Tibial artery (tissue), 4 donors: ENCODE measurements around the gene BPIFB2.

Experiments
- DNase-seq, 2 donors: peaks; one replicate each; pipeline ENCODE4 v3.0.0-alpha.2; 2019
- H3K27ac ChIP-seq, 2 donors: fragments of 200-600 bp; sonication (generic) in 1 of 2; 1 replicate in 1 of 2; 2 replicates in 1 of 2; pipeline ENCODE4 v1.5.1; 2018 to 2019; ENCODE audit warnings: mild to moderate bottlenecking in 1 of 2
- H3K27me3 ChIP-seq, 2 donors: fragments of 200-600 bp; sonication (generic) in 1 of 2; one replicate each; pipeline versions ENCODE4 v1.5.1 to v1.6.0; 2016 to 2019
- H3K36me3 ChIP-seq, 3 donors: fragments of 200-600 bp; sonication (generic) in 2 of 3; one replicate each; pipeline ENCODE4 v1.5.1; 2016 to 2019; ENCODE audit warnings: mild to moderate bottlenecking in 2 of 3
- H3K4me1 ChIP-seq, 4 donors: fragments of 200-600 bp; sonication (generic) in 2 of 4; 1 replicate in 3 of 4; 2 replicates in 1 of 4; pipeline ENCODE4 v1.5.1; 2016 to 2019
- H3K4me3 ChIP-seq, 2 donors: fragments of 200-600 bp; sonication (generic) in 1 of 2; 1 replicate in 1 of 2; 2 replicates in 1 of 2; pipeline ENCODE4 v1.5.1; 2018 to 2019; ENCODE audit warnings: mild to moderate bottlenecking in 2 of 2
- H3K9me3 ChIP-seq, 3 donors: fragments of 200-600 bp; sonication (generic) in 1 of 3; one replicate each; pipeline ENCODE4 v1.5.1; 2016 to 2019
- intact Hi-C: fragments of 100-400 bp; cut with DNase I; formaldehyde crosslinking; loops from one replicate; pipeline ENCODE4 v1.15.0; 2023; ENCODE audit warnings: low total_unique reads
- TF ChIP-seq, protein P1 (sequence below), 2 experiments: fragments of 200-600 bp in 1 of 2; fragments of 450-650 bp in 1 of 2; IDR thresholded peaks; one replicate each; pipeline ENCODE4 v1.5.1; 2017 to 2019; ENCODE audit warnings: antibody characterized with exemption in 2 of 2, mild to moderate bottlenecking in 1 of 2, moderate library complexity in 1 of 2

Gene BPIFB2

DNA sequence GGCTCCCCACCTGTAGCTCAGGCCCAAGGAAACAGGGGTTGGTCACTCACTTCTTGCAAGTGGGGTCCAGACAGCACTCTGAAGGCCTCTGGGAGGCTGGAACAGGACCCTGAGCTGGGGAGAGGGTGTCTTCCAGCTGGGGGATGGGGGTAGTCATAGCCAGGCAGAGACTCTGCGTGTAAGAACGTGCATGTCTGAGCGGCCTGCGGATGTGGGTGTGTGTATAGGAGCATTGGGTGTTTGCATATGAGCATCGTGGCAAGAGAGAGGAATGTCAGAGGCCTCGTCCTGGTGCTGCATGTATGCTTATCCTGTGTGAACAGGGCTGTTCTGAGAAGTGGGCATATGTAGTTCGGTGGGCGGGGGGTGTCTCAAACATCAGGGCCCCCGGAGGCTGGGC lies 58.3 kb downstream of the BPIFB2 start:
- DNase-seq: no peak
- intact Hi-C loops: no loop called here
- H3K27ac ChIP-seq: no peak overlapping the region
- no peaks in the 10 kb centered on the region for H3K36me3 ChIP-seq
- no peak overlapping the region for H3K4me3 ChIP-seq
- no peaks in the 10 kb centered on the region for H3K9me3 ChIP-seq
- TF ChIP-seq, protein P1, sequence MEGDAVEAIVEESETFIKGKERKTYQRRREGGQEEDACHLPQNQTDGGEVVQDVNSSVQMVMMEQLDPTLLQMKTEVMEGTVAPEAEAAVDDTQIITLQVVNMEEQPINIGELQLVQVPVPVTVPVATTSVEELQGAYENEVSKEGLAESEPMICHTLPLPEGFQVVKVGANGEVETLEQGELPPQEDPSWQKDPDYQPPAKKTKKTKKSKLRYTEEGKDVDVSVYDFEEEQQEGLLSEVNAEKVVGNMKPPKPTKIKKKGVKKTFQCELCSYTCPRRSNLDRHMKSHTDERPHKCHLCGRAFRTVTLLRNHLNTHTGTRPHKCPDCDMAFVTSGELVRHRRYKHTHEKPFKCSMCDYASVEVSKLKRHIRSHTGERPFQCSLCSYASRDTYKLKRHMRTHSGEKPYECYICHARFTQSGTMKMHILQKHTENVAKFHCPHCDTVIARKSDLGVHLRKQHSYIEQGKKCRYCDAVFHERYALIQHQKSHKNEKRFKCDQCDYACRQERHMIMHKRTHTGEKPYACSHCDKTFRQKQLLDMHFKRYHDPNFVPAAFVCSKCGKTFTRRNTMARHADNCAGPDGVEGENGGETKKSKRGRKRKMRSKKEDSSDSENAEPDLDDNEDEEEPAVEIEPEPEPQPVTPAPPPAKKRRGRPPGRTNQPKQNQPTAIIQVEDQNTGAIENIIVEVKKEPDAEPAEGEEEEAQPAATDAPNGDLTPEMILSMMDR (IDR thresholded peaks at IDR 0.05): no peak
- H3K27me3 ChIP-seq: peaks cover 0 to under 1% of the 10 kb centered on the region in 2 donors
- no peaks in the 10 kb centered on the region for H3K4me1 ChIP-seq

- H3K9me3 ChIP-seq: no peaks in the 10 kb centered on the region
- no peak overlapping the region for H3K4me3 ChIP-seq
- intact Hi-C loops: no loop called here
- H3K4me1 ChIP-seq: no peaks in the 10 kb centered on the region
- DNase-seq: no peak
- no peaks in the 10 kb centered on the region for H3K36me3 ChIP-seq
- H3K27me3 ChIP-seq: peaks cover 0 to 9% of the 10 kb centered on the region in 2 donors
- TF ChIP-seq, protein P1 (IDR thresholded peaks at IDR 0.05): no peak
- H3K27ac ChIP-seq: no peak overlapping the region
Measured at GRCh38 chr20:33067806-33068205, 60.3 kb downstream of the BPIFB2 start.

DNA sequence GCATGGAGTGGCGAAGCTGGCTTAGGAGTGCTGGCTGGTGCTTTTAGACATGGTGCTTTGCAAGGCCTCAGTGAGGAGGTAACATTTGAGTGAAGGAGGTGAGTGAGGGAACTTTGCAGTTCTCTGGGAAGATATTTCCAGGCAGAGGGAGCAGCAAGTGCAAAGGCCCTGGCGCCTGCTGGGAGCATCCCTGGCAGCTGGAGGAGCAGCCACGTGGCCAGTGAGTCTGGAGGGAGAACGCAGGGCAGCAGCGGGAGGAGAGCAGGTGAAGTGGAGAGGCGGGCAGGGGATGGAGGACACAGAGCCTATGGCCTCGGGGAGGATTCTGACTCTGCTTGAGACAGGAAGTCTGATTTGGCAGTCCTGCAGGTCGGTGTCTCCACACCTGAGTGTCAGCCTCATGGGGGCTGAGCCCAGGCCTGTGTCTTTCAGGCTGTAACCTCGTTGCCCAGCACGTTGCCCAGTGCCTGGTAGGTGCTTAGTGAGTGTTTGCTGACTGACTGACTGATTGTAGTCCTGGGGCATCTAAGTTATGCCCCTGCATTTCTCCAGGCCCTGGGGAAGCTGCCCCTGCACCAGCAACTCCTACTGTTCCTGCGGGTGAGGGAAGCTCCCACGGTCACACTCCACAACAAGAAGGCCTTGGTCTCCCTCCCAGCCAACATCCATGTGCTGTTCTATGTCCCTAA lies 60.9 kb downstream of the BPIFB2 start:
- no peaks in the 10 kb centered on the region for H3K36me3 ChIP-seq
- peaks cover 0 to 9% of the 10 kb centered on the region in 2 donors for H3K27me3 ChIP-seq
- no peaks in the 10 kb centered on the region for H3K9me3 ChIP-seq
- TF ChIP-seq, protein P1 (IDR thresholded peaks at IDR 0.05): no peak
- intact Hi-C loops: no loop called here
- H3K4me1 ChIP-seq: no peaks in the 10 kb centered on the region
- H3K4me3 ChIP-seq: no peak overlapping the region
- no peak overlapping the region for H3K27ac ChIP-seq
- no peak for DNase-seq

GRCh38 chr20:33069673-33070072 lies 62.2 kb downstream of the BPIFB2 start:
- H3K36me3 ChIP-seq: no peaks in the 10 kb centered on the region
- peaks cover 0 to 9% of the 10 kb centered on the region in 2 donors for H3K27me3 ChIP-seq
- H3K4me3 ChIP-seq: no peak overlapping the region
- no peaks in the 10 kb centered on the region for H3K9me3 ChIP-seq
- TF ChIP-seq, protein P1 (IDR thresholded peaks at IDR 0.05): no peak
- H3K4me1 ChIP-seq: no peaks in the 10 kb centered on the region
- no peak overlapping the region for H3K27ac ChIP-seq
- intact Hi-C loops: no loop called here
- DNase-seq: no peak

DNA sequence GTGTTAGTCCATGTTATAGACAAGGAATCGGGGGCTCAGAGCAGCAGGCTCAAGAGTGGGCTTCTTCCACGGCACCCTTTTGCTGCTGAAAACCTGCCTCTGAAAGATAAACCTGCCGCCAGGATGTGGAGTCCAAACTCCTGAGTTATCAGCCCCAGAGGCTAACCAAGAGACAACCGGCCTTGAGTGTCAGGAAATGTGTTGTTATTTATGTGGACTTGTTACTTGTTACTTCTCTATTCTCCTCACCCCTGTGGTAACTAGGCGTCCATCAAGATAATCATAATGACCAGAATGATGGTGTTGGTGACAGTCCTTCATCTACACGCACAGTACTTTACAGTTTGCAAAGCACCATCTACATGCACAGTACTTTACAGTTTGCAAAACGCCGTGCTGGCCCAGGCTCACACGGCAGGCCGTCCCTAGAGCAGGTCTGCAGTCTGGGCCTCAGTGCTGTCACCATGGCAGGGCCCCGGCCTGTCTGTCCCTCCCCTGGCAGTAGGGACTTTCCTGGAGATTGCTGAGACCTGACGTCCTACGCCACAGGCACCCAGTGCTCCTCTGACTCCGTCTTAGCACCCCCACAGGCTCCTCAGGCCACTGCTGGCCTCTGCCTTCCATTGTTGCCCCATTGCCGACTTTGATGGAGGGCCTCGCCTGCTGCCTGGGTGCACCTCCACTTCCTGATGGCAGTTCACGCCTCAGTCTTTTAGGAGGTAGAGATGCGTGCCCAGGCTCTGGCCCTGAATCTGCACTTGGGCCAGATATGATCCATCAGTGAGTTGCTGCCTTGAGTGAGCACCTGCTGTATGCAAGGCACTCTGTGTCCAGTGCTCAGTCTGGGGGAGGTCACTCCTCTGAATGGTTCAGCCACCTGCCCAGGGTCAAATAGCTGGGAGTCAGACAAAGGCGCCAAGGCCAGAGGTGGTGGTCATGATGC lies 62.9 kb downstream of the BPIFB2 start:
- H3K27me3 ChIP-seq: peaks cover 0 to 9% of the 10 kb centered on the region in 2 donors

More for the DNA sequence above, 62.9 kb downstream of the BPIFB2 start:
- intact Hi-C loops: no loop called here
- Histone ChIP-seq H3K4me1 (no peaks in the 10 kb centered on the region), H3K36me3 (no peaks in the 10 kb centered on the region), H3K4me3 (no peak overlapping the region), H3K9me3 (no peaks in the 10 kb centered on the region), H3K27ac (no peak overlapping the region)
- no peak for DNase-seq
- TF ChIP-seq, protein P1 (IDR thresholded peaks at IDR 0.05): no peak
